ENCODE measurements around the gene TIPARP.
"Not testable (repeated sequence)": the region's sequence is repeated elsewhere in the genome, so short reads cannot be mapped to it uniquely, and the experiment has no call there.

Gene TIPARP

GRCh38 chr3:156649681-156650080 lies 24.7 kb upstream of the TIPARP start:
- DNase-seq (ENCODE audit: low read depth), result no peak

GRCh38 chr3:156652661-156653060 lies 21.7 kb upstream of the TIPARP start:
- not testable (repeated sequence) for DNase-seq (ENCODE audit: low read depth)

GRCh38 chr3:156654834-156655233 lies 19.6 kb upstream of the TIPARP start:
- no peak for DNase-seq (ENCODE audit: low read depth)

- DNase-seq (ENCODE audit: low read depth), result no peak
Measured at GRCh38 chr3:156655819-156656550, 18.4 kb upstream of the TIPARP start.

- no peak for DNase-seq (ENCODE audit: low read depth)
Measured at GRCh38 chr3:156657440-156657839, 16.9 kb upstream of the TIPARP start.

- DNase-seq (ENCODE audit: low read depth), result no peak
Measured at GRCh38 chr3:156657862-156658731, 16.3 kb upstream of the TIPARP start.

GRCh38 chr3:156658732-156659090 lies 15.7 kb upstream of the TIPARP start:
- no peak for DNase-seq (ENCODE audit: low read depth)

- DNase-seq (ENCODE audit: low read depth), result no peak
Measured at GRCh38 chr3:156659260-156659659, 15.1 kb upstream of the TIPARP start.

GRCh38 chr3:156661155-156661554 lies 13.2 kb upstream of the TIPARP start:
- no peak for DNase-seq (ENCODE audit: low read depth)

- DNase-seq (ENCODE audit: low read depth), result no peak
Measured at GRCh38 chr3:156664011-156664830, 10.2 kb upstream of the TIPARP start.

GRCh38 chr3:156664831-156665178 lies 9.6 kb upstream of the TIPARP start:
- no peak for DNase-seq (ENCODE audit: low read depth)

GRCh38 chr3:156665291-156665690 lies 9.1 kb upstream of the TIPARP start:
- peak; percentile 44 for DNase-seq (ENCODE audit: low read depth)

GRCh38 chr3:156666073-156666472 lies 8.3 kb upstream of the TIPARP start:
- no peak for DNase-seq (ENCODE audit: low read depth)

GRCh38 chr3:156668073-156668763 lies 6.2 kb upstream of the TIPARP start:
- DNase-seq (ENCODE audit: low read depth), result peak; percentile 21

GRCh38 chr3:156670077-156670476 lies 4.3 kb upstream of the TIPARP start:
- DNase-seq (ENCODE audit: low read depth), result no peak

GRCh38 chr3:156670652-156671051 lies 3.7 kb upstream of the TIPARP start:
- DNase-seq (ENCODE audit: low read depth), result no peak

GRCh38 chr3:156673732-156674045 lies 701 bp upstream of the TIPARP start:
- DNase-seq (ENCODE audit: low read depth), result no peak

- no peak for DNase-seq (ENCODE audit: low read depth)
Measured at GRCh38 chr3:156674911-156675829, 780 bp downstream of the TIPARP start.

GRCh38 chr3:156675830-156676767 lies 1.7 kb downstream of the TIPARP start:
- peak; percentile 86 for DNase-seq (ENCODE audit: low read depth)
